ENCODE data around the gene ENTPD8. TPM values are rescaled to one million over a fixed set of nuclear protein-coding genes. Genes with fewer than 3 reads are reported as not detected.

Gene ENTPD8
- total RNA-seq, 1 experiment from 2014 or later: not detected

DNA sequence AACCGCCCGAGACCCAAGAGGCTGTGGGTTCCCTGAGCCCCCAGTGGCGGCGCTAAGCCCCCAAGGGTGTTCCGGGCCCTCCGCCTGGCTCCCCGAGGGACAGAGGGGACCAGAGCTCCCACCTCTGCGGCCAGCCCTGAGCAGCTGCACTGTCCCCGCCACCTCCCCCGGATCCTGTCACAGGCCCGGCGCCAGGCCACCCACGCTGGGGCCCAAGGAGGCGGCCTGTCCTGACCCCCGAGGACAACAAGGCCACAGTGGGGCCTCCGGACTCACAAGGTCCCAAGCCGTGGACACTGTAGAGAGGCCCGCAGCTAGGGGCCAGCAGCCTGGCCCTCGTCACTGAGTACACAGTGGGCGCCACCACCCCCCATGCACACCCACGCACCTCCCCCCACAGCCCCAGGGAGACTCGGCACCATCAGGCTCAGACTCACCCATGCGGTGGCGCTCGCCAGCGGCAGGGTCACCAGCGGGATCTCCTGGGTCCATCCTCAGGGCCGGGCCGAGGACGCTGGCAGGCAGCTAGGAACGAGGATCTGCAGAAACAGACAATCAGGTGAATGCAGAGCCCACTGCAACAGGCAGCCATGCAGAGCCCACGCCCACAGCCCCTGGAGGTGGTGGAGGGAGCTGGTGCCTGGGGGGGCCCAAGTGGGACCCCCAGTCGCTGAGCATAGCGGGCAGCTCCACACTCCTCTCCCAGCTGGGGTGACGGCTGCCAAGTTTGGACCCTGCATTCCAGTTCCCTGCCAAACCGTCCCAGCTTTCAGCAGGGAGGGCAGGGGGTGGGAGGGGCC, 46.1 kb downstream of the ENTPD8 start:
- H3K9ac ChIP-seq (ENCODE audit: low read length): no peak overlapping the region
- TF ChIP-seq EZH2 (IDR thresholded peaks at IDR 0.05; ENCODE audit: low read length, unreplicated experiment): no peak
- no peak for TF ChIP-seq EZH2phosphoT487 (IDR thresholded peaks at IDR 0.05; ENCODE audit: borderline replicate concordance, low read length)
- TF ChIP-seq CTCF (conservative IDR thresholded peaks at IDR 0.05; ENCODE audit: low read depth, low read length): no peak
- no peak overlapping the region for H3K27ac ChIP-seq (ENCODE audit: low read length)

GRCh38 chr9:137393176-137394150, 47.7 kb downstream of the ENTPD8 start:
- Histone ChIP-seq H3K9ac (ENCODE audit: low read length) (no peak overlapping the region), H4K20me1 (ENCODE audit: low read length) (no peaks in the 10 kb centered on the region), H3K79me2 (ENCODE audit: low read length) (no peaks in the 10 kb centered on the region), H3K36me3 (ENCODE audit: low read depth, low read length) (no peaks in the 10 kb centered on the region), H3K4me1 (ENCODE audit: insufficient read depth, low read length) (no peaks in the 10 kb centered on the region), H3K27me3 (ENCODE audit: low read length) (no peaks in the 10 kb centered on the region), H3F3A (ENCODE audit: low read length, unreplicated experiment) (no peaks in the 10 kb centered on the region), H3K4me2 (ENCODE audit: low read length) (no peak overlapping the region), H3K4me3 (ENCODE audit: low read length) (no peak overlapping the region), H2AFZ (ENCODE audit: low read length) (no peak overlapping the region), H3K9me2 (replicated peaks; ENCODE audit: low read length) (no peaks in the 10 kb centered on the region), H3K9me3 (ENCODE audit: low read length) (no peaks in the 10 kb centered on the region), H3K27ac (ENCODE audit: low read length) (no peak overlapping the region)
- DNase-seq: no peak
- ChIA-PET POLR2A (ENCODE audit: unreplicated experiment) (no interaction called here), CTCF (no interaction called here)
- TF ChIP-seq EZH2phosphoT487 (IDR thresholded peaks at IDR 0.05; ENCODE audit: borderline replicate concordance, low read length) (no peak), EZH2 (IDR thresholded peaks at IDR 0.05; ENCODE audit: low read length, unreplicated experiment) (no peak), CTCF (conservative IDR thresholded peaks at IDR 0.05; ENCODE audit: low read depth, low read length) (no peak)
- intact Hi-C loops (cut with micrococcal nuclease): no loop called here
- ATAC-seq: no peak
- BruUV-seq (replicated peaks): no TSS peak

More for the DNA sequence above, 46.1 kb downstream of the ENTPD8 start:
- intact Hi-C loops (cut with micrococcal nuclease): no loop called here
- Histone ChIP-seq H2AFZ (ENCODE audit: low read length) (no peak overlapping the region), H3K27me3 (ENCODE audit: low read length) (no peaks in the 10 kb centered on the region), H3K4me3 (ENCODE audit: low read length) (no peak overlapping the region), H3K36me3 (ENCODE audit: low read depth, low read length) (no peaks in the 10 kb centered on the region), H3F3A (ENCODE audit: low read length, unreplicated experiment) (no peaks in the 10 kb centered on the region), H4K20me1 (ENCODE audit: low read length) (no peaks in the 10 kb centered on the region), H3K79me2 (ENCODE audit: low read length) (no peaks in the 10 kb centered on the region), H3K4me2 (ENCODE audit: low read length) (no peak overlapping the region), H3K9me2 (replicated peaks; ENCODE audit: low read length) (no peaks in the 10 kb centered on the region), H3K9me3 (ENCODE audit: low read length) (no peaks in the 10 kb centered on the region), H3K4me1 (ENCODE audit: insufficient read depth, low read length) (no peaks in the 10 kb centered on the region)
- ATAC-seq (no peak), DNase-seq (no peak)
- POLR2A ChIA-PET (ENCODE audit: unreplicated experiment): no interaction called here
- no TSS peak for BruUV-seq (replicated peaks)
- CTCF ChIA-PET: no interaction called here
